ENCODE results near the gene TMPRSS11F. TPM values are rescaled to one million over a fixed set of nuclear protein-coding genes. Genes with fewer than 3 reads are reported as not detected.

Gene TMPRSS11F
- total and polyA plus RNA-seq, 9 donors, result not detected

DNA sequence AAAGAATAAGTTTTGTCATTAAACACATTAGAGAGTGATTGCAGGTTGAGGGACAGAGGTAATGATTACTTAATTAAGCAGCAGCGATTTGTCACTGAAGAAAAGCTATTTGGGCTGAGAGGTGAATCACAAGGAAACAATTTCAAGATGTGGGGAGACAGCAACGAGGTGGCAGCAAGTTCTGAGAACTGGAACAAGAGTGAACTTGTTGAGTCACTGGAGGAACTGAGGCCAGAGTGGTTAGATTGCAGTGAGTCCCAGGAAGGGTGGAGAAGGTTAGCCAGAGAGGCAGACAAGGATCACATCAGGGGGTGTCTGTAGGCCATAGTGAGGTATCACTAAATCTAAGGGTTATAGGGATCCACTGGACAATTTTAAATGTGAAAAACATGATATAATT lies 108.5 kb downstream of the TMPRSS11F start:
- intact Hi-C loops (cut with DNase I), result no loop called here
- Histone ChIP-seq H3K36me3 (no peaks in the 10 kb centered on the region), H3K4me3 (no peak overlapping the region), H3K27me3 (no peaks in the 10 kb centered on the region), H3K9me3 (no peaks in the 10 kb centered on the region), H3K27ac (no peak overlapping the region), H3K4me1 (ENCODE audit: insufficient read depth) (no peaks in the 10 kb centered on the region)
- no peak for DNase-seq
- 68 to 82% (median 72%) methylated on average over 2 of the region's 2 CpGs for WGBS, 3 donors
- TF ChIP-seq, protein P1, sequence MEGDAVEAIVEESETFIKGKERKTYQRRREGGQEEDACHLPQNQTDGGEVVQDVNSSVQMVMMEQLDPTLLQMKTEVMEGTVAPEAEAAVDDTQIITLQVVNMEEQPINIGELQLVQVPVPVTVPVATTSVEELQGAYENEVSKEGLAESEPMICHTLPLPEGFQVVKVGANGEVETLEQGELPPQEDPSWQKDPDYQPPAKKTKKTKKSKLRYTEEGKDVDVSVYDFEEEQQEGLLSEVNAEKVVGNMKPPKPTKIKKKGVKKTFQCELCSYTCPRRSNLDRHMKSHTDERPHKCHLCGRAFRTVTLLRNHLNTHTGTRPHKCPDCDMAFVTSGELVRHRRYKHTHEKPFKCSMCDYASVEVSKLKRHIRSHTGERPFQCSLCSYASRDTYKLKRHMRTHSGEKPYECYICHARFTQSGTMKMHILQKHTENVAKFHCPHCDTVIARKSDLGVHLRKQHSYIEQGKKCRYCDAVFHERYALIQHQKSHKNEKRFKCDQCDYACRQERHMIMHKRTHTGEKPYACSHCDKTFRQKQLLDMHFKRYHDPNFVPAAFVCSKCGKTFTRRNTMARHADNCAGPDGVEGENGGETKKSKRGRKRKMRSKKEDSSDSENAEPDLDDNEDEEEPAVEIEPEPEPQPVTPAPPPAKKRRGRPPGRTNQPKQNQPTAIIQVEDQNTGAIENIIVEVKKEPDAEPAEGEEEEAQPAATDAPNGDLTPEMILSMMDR (IDR thresholded peaks at IDR 0.05), result no peak
- TF ChIP-seq POLR2A (IDR thresholded peaks at IDR 0.05) (no peak), EP300 (IDR thresholded peaks at IDR 0.05) (no peak)

DNA sequence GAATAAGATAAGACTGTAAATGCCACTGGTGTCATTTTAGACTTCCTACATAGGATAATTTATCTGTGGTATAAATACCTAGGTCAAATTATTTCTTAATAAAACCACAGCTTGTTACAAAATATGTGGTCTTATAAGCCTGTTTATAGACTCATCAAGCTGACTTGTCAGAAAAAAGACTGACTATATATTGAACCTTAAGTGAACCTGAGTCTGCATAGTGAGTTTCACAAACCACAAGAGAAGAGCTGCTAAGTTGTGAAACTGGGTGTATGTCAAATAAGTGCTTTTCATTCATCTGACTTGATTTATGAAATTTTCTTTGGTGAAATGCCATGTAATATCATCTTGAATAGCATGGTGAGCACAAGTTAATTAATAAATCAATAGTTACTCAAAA lies 118.0 kb downstream of the TMPRSS11F start:
- no peaks in the 10 kb centered on the region for H3K9me3 ChIP-seq
- no peaks in the 10 kb centered on the region for H3K27me3 ChIP-seq
- no peaks in the 10 kb centered on the region for H3K4me1 ChIP-seq (ENCODE audit: insufficient read depth)
- no peaks in the 10 kb centered on the region for H3K36me3 ChIP-seq
- TF ChIP-seq, protein P1 (IDR thresholded peaks at IDR 0.05), result no peak
- no peak for TF ChIP-seq EP300 (IDR thresholded peaks at IDR 0.05)
- no peak for TF ChIP-seq POLR2A (IDR thresholded peaks at IDR 0.05)
- intact Hi-C loops (cut with DNase I), result no loop called here
- DNase-seq, result no peak
- no peak overlapping the region for H3K27ac ChIP-seq
- no peak overlapping the region for H3K4me3 ChIP-seq

Small RNA genes lying within 50 kb of the gene (small RNA-seq; reads per million reads assigned to genes)
- gene RNU6-95P, result not detected

Other genes with a start within 250 kb of the TMPRSS11F start
- not detected for gene TMPRSS11D, start 245.9 kb downstream of the TMPRSS11F start, total RNA-seq
- gene TMPRSS11D, start 245.9 kb downstream of the TMPRSS11F start, polyA plus RNA-seq, result not detected
- gene TMPRSS11A, start 166.4 kb downstream of the TMPRSS11F start, total RNA-seq, result not detected
- not detected for gene TMPRSS11A, start 166.4 kb downstream of the TMPRSS11F start, polyA plus RNA-seq
- not detected for gene TMPRSS11B, start 115.8 kb upstream of the TMPRSS11F start, total RNA-seq
- not detected for gene TMPRSS11B, start 115.8 kb upstream of the TMPRSS11F start, polyA plus RNA-seq
- 100 to 1,000 TPM in 3 of 7 donors, 10 to 100 TPM in 4; 72.1 to 116 (median 95.0) TPM for gene YTHDC1, start 220.2 kb upstream of the TMPRSS11F start, total RNA-seq
- 10 to 100 TPM; 83.8 to 86.6 TPM for gene YTHDC1, start 220.2 kb upstream of the TMPRSS11F start, polyA plus RNA-seq

Measured in ovary (tissue), 9 donors.